Measurements from ENCODE around the gene ADAMTS1. TPM values are rescaled to one million over a fixed set of nuclear protein-coding genes. Genes with fewer than 3 reads are reported as not detected.
"Not testable (repeated sequence)": the region's sequence is repeated elsewhere in the genome, so short reads cannot be mapped to it uniquely, and the experiment has no call there.

Gene ADAMTS1
- total RNA-seq: 1.7 and 1.8 TPM in 2 replicates

DNA sequence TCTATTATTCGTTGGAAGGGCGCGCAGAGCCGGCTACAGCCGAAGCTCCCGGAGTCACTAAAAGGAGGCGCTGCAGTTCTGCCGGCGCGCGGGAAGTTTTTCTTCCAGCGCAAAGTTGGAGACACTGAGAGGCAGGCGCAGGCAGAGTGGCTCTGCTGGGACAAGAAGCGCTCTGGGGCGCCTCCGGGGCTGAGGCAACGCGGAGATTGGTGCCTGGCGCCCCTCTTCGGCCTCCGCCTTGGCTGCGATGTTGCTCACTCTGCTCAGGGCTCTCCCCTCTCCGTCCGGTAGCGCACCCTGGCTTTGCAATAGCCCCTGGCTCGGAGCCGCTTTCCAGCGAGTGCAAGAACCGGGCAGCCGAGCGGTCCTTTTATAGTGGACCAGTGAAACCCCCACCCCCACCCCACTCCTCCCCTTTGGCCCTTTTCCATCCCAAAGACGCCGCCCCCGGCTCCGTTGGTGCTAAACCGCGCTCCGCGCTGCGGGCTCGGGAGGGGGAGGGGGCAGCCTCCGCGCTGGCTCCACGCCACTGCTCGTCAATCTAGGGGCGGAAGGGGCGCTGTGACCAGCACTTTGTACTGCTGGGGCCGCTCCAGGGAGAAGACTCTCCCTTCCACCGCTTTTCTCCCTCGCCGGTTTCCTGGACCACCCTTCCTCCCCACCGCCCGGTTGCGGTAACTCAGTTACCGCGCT, at the start of gene ADAMTS1:
Gene ADAMTS1, minus strand, starts transcription at position 344 of the 693 bp plus-strand sequence. CDS start 455 bp downstream, outside the sequence.
- Mint-ChIP-seq H3K27me3 (ENCODE audit: insufficient read depth) (peaks cover 54% of the 10 kb centered on the region), H3K27ac (peak within 1 kb of the TSS; percentile 77), H3K9me3 (no peaks in the 10 kb centered on the region), H3K4me3 (peak within 1 kb of the TSS; percentile 84), H3K4me1 (ENCODE audit: low read depth) (peaks cover 42% of the 10 kb centered on the region), H3K36me3 (ENCODE audit: low read depth) (peaks cover 8% of the 10 kb centered on the region)
- no peak for DNase-seq (ENCODE audit: low spot score)
- intact Hi-C loops (cut with micrococcal nuclease): loop anchor here (5.0 kb wide), 2 partner anchors 122 to 957 kb away; partner anchors contain the start of gene ADAMTS5

- DNase-seq (ENCODE audit: low spot score): no peak
- Mint-ChIP-seq H3K27ac (no peak overlapping the region), H3K4me1 (ENCODE audit: low read depth) (no peaks in the 10 kb centered on the region), H3K4me3 (no peak overlapping the region), H3K27me3 (ENCODE audit: insufficient read depth) (no peaks in the 10 kb centered on the region), H3K9me3 (no peaks in the 10 kb centered on the region), H3K36me3 (ENCODE audit: low read depth) (no peaks in the 10 kb centered on the region)
- intact Hi-C loops (cut with micrococcal nuclease): no loop called here
These were observed 46.9 kb upstream of the ADAMTS1 start for GRCh38 chr21:26892151-26892550.

DNA sequence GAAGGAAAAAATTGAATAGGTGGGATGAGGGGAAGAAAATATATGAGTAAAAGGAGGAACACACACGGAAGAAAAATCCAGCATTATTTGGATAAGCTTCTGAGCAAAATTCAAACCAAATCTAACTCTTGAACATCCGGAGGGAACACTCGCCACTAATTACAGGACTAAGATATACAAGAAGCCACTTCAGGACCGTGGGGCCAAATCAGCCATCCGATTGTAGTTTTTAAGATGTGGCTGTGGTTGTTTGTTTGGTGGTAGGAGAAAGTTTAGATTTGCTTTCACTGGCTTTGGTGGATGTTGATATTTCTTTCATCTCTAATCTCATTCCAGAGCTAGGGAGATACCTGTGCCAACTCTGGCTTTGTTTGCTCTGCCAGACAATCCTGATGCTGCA, 43.7 kb upstream of the ADAMTS1 start:
- H3K27me3 Mint-ChIP-seq (ENCODE audit: insufficient read depth): peaks cover 2% of the 10 kb centered on the region
- no peak overlapping the region for H3K4me3 Mint-ChIP-seq
- intact Hi-C loops (cut with micrococcal nuclease): no loop called here
- no peaks in the 10 kb centered on the region for H3K9me3 Mint-ChIP-seq
- H3K4me1 Mint-ChIP-seq (ENCODE audit: low read depth): no peaks in the 10 kb centered on the region
- DNase-seq (ENCODE audit: low spot score): no peak
- no peaks in the 10 kb centered on the region for H3K36me3 Mint-ChIP-seq (ENCODE audit: low read depth)
- H3K27ac Mint-ChIP-seq: no peak overlapping the region

DNA sequence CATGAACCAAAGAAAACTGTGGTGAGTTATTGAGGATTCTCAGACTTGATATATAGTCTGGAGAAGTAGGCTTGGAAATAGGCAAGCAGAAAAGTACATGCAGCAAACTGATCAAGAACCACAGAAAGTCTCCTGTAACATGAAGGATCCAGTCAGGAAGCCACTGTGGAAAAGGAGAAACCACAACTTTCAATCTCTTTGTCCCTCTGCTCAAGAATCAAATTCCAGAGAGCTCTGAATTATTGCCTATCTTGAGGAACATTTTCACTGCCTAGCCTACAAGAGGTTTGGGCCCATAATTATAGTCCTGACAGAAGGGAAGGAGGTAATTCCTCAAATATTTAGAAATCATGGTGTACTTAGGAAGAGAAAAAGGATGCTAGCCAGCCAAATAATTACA, 43.0 kb upstream of the ADAMTS1 start:
- Mint-ChIP-seq H3K4me3 (no peak overlapping the region), H3K36me3 (ENCODE audit: low read depth) (no peaks in the 10 kb centered on the region), H3K9me3 (no peaks in the 10 kb centered on the region), H3K27me3 (ENCODE audit: insufficient read depth) (peaks cover 2% of the 10 kb centered on the region), H3K27ac (no peak overlapping the region), H3K4me1 (ENCODE audit: low read depth) (no peaks in the 10 kb centered on the region)
- intact Hi-C loops (cut with micrococcal nuclease): no loop called here
- no peak for DNase-seq (ENCODE audit: low spot score)

GRCh38 chr21:26887251-26887650, 42.0 kb upstream of the ADAMTS1 start:
- intact Hi-C loops (cut with micrococcal nuclease): no loop called here
- Mint-ChIP-seq H3K4me3 (no peak overlapping the region), H3K9me3 (no peaks in the 10 kb centered on the region), H3K36me3 (ENCODE audit: low read depth) (no peaks in the 10 kb centered on the region), H3K27ac (no peak overlapping the region), H3K4me1 (ENCODE audit: low read depth) (no peaks in the 10 kb centered on the region), H3K27me3 (ENCODE audit: insufficient read depth) (peaks cover 2% of the 10 kb centered on the region)
- no peak for DNase-seq (ENCODE audit: low spot score)

DNA sequence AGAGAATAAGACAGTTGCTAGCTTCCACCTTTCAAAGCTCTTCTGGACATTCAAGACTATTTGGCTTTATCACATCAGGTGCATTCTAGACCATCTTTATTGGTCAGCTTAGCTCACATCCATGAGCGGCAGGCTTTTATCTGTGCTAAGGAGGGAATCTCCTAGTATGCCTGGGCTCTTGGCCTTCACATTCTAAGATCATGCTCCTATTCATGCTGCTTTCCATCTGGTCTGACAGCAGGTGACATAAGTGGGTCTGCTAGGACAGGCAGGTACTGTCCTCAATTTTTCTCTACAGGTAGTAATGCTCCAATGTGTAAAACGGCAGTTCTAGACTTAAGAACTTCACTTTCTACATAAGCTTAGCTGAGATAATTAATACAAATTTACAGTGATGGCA, 39.2 kb upstream of the ADAMTS1 start:
- intact Hi-C loops (cut with micrococcal nuclease): no loop called here
- no peaks in the 10 kb centered on the region for H3K9me3 Mint-ChIP-seq
- DNase-seq (ENCODE audit: low spot score): no peak
- no peaks in the 10 kb centered on the region for H3K4me1 Mint-ChIP-seq (ENCODE audit: low read depth)
- no peak overlapping the region for H3K27ac Mint-ChIP-seq
- no peaks in the 10 kb centered on the region for H3K36me3 Mint-ChIP-seq (ENCODE audit: low read depth)
- no peak overlapping the region for H3K4me3 Mint-ChIP-seq
- peaks cover 2% of the 10 kb centered on the region for H3K27me3 Mint-ChIP-seq (ENCODE audit: insufficient read depth)

DNA sequence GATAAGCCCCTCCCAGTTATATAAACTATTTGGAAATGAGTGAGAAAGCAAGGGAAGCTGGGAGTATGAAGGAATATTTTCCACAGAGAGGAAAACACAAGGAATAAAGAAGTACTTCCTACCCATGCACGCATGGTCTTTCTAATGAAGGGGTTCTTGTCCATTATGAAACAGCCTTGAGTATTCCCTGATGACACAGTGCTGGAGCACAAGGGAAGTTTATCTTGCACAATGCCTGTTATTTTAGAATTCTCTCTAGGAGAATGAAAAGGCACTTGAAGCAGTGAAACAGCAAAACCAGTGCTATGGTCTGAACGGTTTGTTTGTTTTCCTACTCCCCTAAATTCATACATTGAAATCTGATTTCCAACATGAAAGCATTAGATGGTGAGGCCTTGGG, 38.6 kb upstream of the ADAMTS1 start:
- no peaks in the 10 kb centered on the region for H3K36me3 Mint-ChIP-seq (ENCODE audit: low read depth)
- no peaks in the 10 kb centered on the region for H3K9me3 Mint-ChIP-seq
- DNase-seq (ENCODE audit: low spot score): no peak
- no peaks in the 10 kb centered on the region for H3K4me1 Mint-ChIP-seq (ENCODE audit: low read depth)
- no peak overlapping the region for H3K4me3 Mint-ChIP-seq
- peaks cover 2% of the 10 kb centered on the region for H3K27me3 Mint-ChIP-seq (ENCODE audit: insufficient read depth)
- intact Hi-C loops (cut with micrococcal nuclease): no loop called here
- H3K27ac Mint-ChIP-seq: no peak overlapping the region

- Mint-ChIP-seq H3K9me3 (no peaks in the 10 kb centered on the region), H3K27ac (no peak overlapping the region), H3K4me1 (ENCODE audit: low read depth) (no peaks in the 10 kb centered on the region), H3K36me3 (ENCODE audit: low read depth) (no peaks in the 10 kb centered on the region), H3K4me3 (no peak overlapping the region), H3K27me3 (ENCODE audit: insufficient read depth) (peaks cover 2% of the 10 kb centered on the region)
- no peak for DNase-seq (ENCODE audit: low spot score)
- intact Hi-C loops (cut with micrococcal nuclease): no loop called here
These were observed 36.5 kb upstream of the ADAMTS1 start for GRCh38 chr21:26881504-26882228.

DNA sequence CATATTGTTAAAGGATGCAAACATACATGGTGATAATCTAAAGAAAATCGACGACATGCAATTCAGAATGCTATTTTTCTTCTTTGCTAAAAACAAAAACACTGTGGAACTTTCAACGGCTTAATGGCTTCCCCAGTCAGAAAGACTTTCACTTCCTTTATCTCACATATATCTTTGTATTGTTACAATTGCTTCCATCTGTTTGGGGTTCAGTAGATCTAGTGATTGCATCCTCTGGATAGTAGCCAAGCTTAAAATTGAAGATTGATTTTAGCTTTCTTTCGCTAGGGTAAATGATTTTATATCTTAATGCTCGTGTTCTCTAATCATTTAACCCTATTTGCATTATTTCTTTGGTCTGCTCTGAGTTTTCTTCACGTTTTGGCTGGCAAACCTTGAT, 31.8 kb upstream of the ADAMTS1 start:
- intact Hi-C loops (cut with micrococcal nuclease): no loop called here
- Mint-ChIP-seq H3K27me3 (ENCODE audit: insufficient read depth) (peaks cover 2% of the 10 kb centered on the region), H3K9me3 (no peaks in the 10 kb centered on the region), H3K4me1 (ENCODE audit: low read depth) (no peaks in the 10 kb centered on the region), H3K27ac (no peak overlapping the region), H3K4me3 (no peak overlapping the region), H3K36me3 (ENCODE audit: low read depth) (no peaks in the 10 kb centered on the region)
- DNase-seq (ENCODE audit: low spot score): no peak

DNA sequence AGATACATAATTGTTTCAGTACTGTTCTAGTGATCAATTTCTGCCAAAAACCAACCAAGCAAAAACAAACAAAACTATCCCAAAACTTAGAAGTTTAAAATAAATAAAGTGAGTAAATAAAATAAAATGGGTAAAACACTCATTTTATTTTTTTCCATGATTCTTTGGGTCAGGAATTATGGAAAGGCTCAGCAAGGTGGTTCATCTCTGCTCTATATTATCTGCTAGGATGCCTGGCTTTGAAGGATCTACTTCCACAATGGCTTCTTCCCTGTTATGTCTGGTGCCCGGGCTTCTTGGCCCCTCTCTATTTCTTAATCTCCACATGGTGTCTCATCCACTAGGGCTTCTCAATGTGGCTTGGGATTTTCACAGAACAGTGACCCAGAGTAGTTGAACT, 29.1 kb upstream of the ADAMTS1 start:
- DNase-seq (ENCODE audit: low spot score): no peak
- no peaks in the 10 kb centered on the region for H3K4me1 Mint-ChIP-seq (ENCODE audit: low read depth)
- intact Hi-C loops (cut with micrococcal nuclease): no loop called here
- no peaks in the 10 kb centered on the region for H3K36me3 Mint-ChIP-seq (ENCODE audit: low read depth)
- peaks cover 2% of the 10 kb centered on the region for H3K27me3 Mint-ChIP-seq (ENCODE audit: insufficient read depth)
- no peak overlapping the region for H3K27ac Mint-ChIP-seq
- H3K9me3 Mint-ChIP-seq: no peaks in the 10 kb centered on the region
- no peak overlapping the region for H3K4me3 Mint-ChIP-seq

GRCh38 chr21:26865857-26866256, 20.6 kb upstream of the ADAMTS1 start:
- Mint-ChIP-seq H3K4me1 (ENCODE audit: low read depth) (no peaks in the 10 kb centered on the region), H3K36me3 (ENCODE audit: low read depth) (no peaks in the 10 kb centered on the region), H3K27me3 (ENCODE audit: insufficient read depth) (no peaks in the 10 kb centered on the region), H3K4me3 (no peak overlapping the region), H3K27ac (no peak overlapping the region), H3K9me3 (no peaks in the 10 kb centered on the region)
- no peak for DNase-seq (ENCODE audit: low spot score)
- intact Hi-C loops (cut with micrococcal nuclease): no loop called here

- H3K9me3 Mint-ChIP-seq; H3K36me3 Mint-ChIP-seq (ENCODE audit: low read depth); H3K4me1 Mint-ChIP-seq (ENCODE audit: low read depth); intact Hi-C loops (cut with micrococcal nuclease); H3K27ac Mint-ChIP-seq; H3K27me3 Mint-ChIP-seq (ENCODE audit: insufficient read depth); H3K4me3 Mint-ChIP-seq; DNase-seq (ENCODE audit: low spot score): not testable (repeated sequence)
These were observed 11.7 kb upstream of the ADAMTS1 start for GRCh38 chr21:26856871-26857350.

DNA sequence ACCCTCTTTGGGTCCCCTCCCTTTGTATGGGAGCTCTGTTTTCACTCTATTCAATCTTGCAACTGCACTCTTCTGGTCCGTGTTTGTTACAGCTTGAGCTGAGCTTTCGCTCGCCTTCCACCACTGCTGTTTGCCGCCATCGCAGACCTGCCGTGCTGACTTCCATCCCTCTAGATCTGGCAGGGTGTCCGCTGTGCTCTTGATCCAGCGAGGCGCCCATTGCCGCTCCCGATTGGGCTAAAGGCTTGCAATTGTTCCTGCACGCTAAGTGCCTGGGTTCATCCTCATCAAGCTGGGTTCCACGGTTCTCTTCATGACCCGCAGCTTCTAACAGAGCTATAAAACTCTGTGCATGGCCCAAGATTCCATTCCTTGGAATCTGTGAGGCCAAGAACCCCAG, 9.5 kb upstream of the ADAMTS1 start:
- DNase-seq (ENCODE audit: low spot score); H3K27me3 Mint-ChIP-seq (ENCODE audit: insufficient read depth); H3K36me3 Mint-ChIP-seq (ENCODE audit: low read depth); H3K4me1 Mint-ChIP-seq (ENCODE audit: low read depth); H3K9me3 Mint-ChIP-seq; intact Hi-C loops (cut with micrococcal nuclease); H3K4me3 Mint-ChIP-seq; H3K27ac Mint-ChIP-seq: not testable (repeated sequence)

Measured in activated T-helper 1 cell treated with anti-CD3 and anti-CD28 coated beads, Interleukin-12 subunit alpha, Interleukin-12 subunit beta, Interleukin-2, Interleukin-4 antibody, amounts not matched to agents 30 ng/mL and 10 ng/mL and 1 ng/mL, durations not matched to agents 14 hours and 24 hours and 36 hours (primary cell).